MG63 (cell line): ENCODE measurements around the gene HGS. TPM values are rescaled to one million over a fixed set of nuclear protein-coding genes. Genes with fewer than 3 reads are reported as not detected.

ENCODE experiments used
- DNase-seq: peaks from one replicate; pipeline ENCODE4 v3.0.0-alpha.2; 2020
- H3K27me3 ChIP-seq: fragments of 250-450 bp; sonication (Bioruptor Pico); 2 replicates; pipeline ENCODE4 v1.5.1; 2020; ENCODE audit warnings: mild to moderate bottlenecking, moderate library complexity
- H3K36me3 ChIP-seq: fragments of 250-450 bp; sonication (Bioruptor Pico); 2 replicates; pipeline ENCODE4 v1.5.1; 2020; ENCODE audit warnings: mild to moderate bottlenecking, moderate library complexity
- H3K4me3 ChIP-seq: fragments of 250-450 bp; sonication (Bioruptor Pico); 2 replicates; pipeline ENCODE4 v1.5.1; 2020; ENCODE audit warnings: mild to moderate bottlenecking, moderate library complexity
- H3K9me3 ChIP-seq: fragments of 250-450 bp; sonication (Bioruptor Pico); 2 replicates; pipeline ENCODE4 v1.5.1; 2020; ENCODE audit warnings: mild to moderate bottlenecking, moderate library complexity
- total RNA-seq: library from RNA; depleted of rRNA; stranded (reverse); fragments of >200 nt; shearing (Covaris generic); gene quantifications from 2 replicates; pipeline ENCODE4 v1.2.3, GENCODE V29; 2014; ENCODE audit warnings: low replicate concordance

Gene HGS
- total RNA-seq, 1 experiment from 2014 or later: 116 TPM

DNA sequence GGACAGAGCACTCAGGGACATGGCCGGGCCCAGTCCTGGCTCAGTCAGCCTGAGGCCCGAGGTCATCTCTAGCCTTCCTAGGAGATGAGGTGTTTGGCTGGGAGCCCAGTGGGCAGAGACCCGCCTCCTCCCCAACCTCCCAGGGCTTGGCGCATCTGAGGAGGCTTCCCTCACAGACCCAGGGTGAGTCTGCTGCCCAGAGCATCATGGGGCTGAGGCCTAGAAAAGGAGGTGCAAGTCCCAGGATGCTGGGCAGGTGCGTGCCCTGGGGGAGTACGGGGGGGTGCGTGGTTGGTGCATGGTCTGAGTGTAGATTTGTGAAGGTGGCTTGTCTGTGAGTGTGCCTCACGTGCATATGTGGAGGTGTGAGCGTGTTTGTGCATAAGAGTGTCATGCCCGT, 32.1 kb upstream of the HGS start:
- no peak overlapping the region for H3K4me3 ChIP-seq
- H3K36me3 ChIP-seq: no peaks in the 10 kb centered on the region
- DNase-seq: peak; percentile 94
- H3K27me3 ChIP-seq: no peaks in the 10 kb centered on the region
- peaks cover 6% of the 10 kb centered on the region; the same call in 1 of the 2 replicates for H3K9me3 ChIP-seq

- no peak for DNase-seq
- peaks cover 6% of the 10 kb centered on the region; the same call in 1 of the 2 replicates for H3K9me3 ChIP-seq
- H3K27me3 ChIP-seq: no peaks in the 10 kb centered on the region
- H3K36me3 ChIP-seq: no peaks in the 10 kb centered on the region
- no peak overlapping the region for H3K4me3 ChIP-seq
Measured at GRCh38 chr17:81652906-81653771, 30.7 kb upstream of the HGS start.

GRCh38 chr17:81655378-81656117, 28.3 kb upstream of the HGS start:
- no peaks in the 10 kb centered on the region for H3K36me3 ChIP-seq
- no peak for DNase-seq
- no peaks in the 10 kb centered on the region for H3K9me3 ChIP-seq
- H3K27me3 ChIP-seq: no peaks in the 10 kb centered on the region
- no peak overlapping the region for H3K4me3 ChIP-seq

- H3K9me3 ChIP-seq: no peaks in the 10 kb centered on the region
- DNase-seq: no peak
- H3K4me3 ChIP-seq: no peak within 1 kb of the TSS
- H3K36me3 ChIP-seq: no peaks in the 10 kb centered on the region
- H3K27me3 ChIP-seq: no peaks in the 10 kb centered on the region
Measured at GRCh38 chr17:81656118-81656743, 27.6 kb upstream of the HGS start, which contains the start of gene PDE6G. Gene PDE6G, minus strand, starts transcription at chr17:81656542. Its CDS starts 3,237 bp downstream, at chr17:81653305.

DNA sequence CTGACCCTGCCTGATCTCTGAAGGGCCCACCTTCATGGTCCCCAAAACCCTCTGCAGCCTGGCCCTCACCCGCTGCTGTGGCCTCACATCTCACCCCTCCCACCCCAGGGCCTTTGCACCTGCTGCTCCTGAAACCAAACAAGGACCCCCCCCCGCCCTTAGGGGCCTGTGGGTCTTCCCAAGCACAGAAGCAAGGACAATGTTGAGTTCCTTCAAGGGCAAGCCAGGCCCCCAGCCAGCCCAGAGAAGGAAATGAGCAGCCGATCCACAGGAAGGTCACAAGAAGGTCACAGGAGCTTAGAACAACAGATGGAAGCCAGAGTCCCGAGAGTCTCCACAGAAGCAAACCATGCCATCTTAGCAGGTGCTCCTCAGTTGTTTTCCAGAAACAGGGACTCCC, 27.0 kb upstream of the HGS start:
- Histone ChIP-seq H3K4me3 (no peak overlapping the region), H3K36me3 (no peaks in the 10 kb centered on the region), H3K27me3 (no peaks in the 10 kb centered on the region), H3K9me3 (no peaks in the 10 kb centered on the region)
- no peak for DNase-seq

GRCh38 chr17:81659038-81659437, 24.8 kb upstream of the HGS start:
- peaks cover 1% of the 10 kb centered on the region; the same call in 1 of the 2 replicates for H3K36me3 ChIP-seq
- no peaks in the 10 kb centered on the region for H3K27me3 ChIP-seq
- no peak for DNase-seq
- H3K9me3 ChIP-seq: no peaks in the 10 kb centered on the region
- no peak overlapping the region for H3K4me3 ChIP-seq

DNA sequence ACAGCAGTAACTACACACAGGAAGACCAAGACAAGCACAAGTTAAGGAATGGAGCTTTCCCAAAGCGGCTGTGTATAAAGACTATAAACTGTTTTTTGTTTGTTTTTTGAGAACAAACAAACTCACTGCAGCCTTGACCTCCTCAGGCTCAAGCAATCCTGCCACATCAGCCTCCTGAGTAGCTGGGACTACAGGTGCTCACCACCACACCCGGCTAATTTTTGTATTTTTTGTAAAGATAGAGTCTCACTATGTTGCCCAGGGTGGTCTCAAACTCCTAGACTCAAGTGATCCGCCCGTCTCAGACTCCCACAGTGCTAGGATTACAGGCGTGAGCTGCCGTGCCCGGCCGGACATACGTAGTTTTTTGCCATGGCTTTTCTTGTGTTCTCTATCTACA, 23.4 kb upstream of the HGS start:
- no peak for DNase-seq
- Histone ChIP-seq H3K9me3 (no peaks in the 10 kb centered on the region), H3K36me3 (peaks cover 14% of the 10 kb centered on the region), H3K27me3 (no peaks in the 10 kb centered on the region), H3K4me3 (no peak overlapping the region)

GRCh38 chr17:81662002-81662401, 21.8 kb upstream of the HGS start:
- no peak for DNase-seq
- Histone ChIP-seq H3K4me3 (no peak overlapping the region), H3K9me3 (no peaks in the 10 kb centered on the region), H3K36me3 (peaks cover 16% of the 10 kb centered on the region), H3K27me3 (no peaks in the 10 kb centered on the region)

- H3K4me3 ChIP-seq: no peak overlapping the region
- no peaks in the 10 kb centered on the region for H3K27me3 ChIP-seq
- DNase-seq: peak; percentile 24
- H3K9me3 ChIP-seq: no peaks in the 10 kb centered on the region
- peaks cover 33% of the 10 kb centered on the region for H3K36me3 ChIP-seq
Measured at GRCh38 chr17:81664051-81664470, 19.8 kb upstream of the HGS start.

DNA sequence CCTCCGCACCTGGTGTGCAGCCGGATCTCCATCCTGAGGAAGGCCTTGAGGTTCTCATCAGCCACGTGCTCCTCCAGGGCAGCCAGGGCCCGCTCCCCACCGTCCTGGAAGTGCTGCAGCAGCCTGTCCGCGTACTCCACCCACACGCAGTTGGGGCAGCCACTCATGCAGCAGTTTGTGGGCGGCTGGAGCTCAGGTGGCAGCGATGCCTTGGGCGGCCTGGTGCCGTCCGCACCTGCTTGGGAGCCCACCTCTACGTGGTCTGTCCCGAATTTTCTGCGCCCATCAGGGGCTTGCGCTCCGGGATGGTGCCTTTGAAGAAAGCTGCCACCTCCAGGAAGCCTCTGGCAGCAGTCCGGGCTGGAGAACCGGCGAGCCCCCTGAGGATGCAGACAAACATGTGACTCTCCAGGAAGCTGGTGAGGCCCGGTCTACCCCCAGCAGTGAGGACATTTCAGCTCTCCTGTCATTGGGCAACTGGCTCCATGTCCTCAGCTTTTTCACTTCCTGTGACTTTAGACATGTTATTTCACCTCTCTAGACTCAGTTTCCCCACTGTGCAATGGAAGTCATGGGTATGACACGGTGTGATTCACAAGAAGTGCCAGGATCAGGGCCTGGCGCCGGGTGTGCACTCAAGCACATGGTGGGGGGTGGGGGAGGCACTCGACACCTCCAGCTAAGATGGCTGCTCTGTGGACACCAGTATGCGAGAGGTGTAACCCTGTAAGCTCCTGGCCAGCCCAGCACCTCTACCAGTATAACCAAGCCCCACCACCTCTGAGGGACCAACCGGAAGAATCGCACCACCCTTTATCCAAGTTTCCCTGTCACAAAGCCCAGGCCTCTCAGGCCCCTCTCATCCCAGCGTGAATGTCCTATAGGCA, 18.4 kb upstream of the HGS start:
- no peaks in the 10 kb centered on the region for H3K27me3 ChIP-seq
- peaks cover 47% of the 10 kb centered on the region for H3K36me3 ChIP-seq
- no peaks in the 10 kb centered on the region for H3K9me3 ChIP-seq
- DNase-seq: peak; percentile 48
- H3K4me3 ChIP-seq: peak overlapping the region; percentile 90

GRCh38 chr17:81666092-81666341, 17.8 kb upstream of the HGS start:
- Histone ChIP-seq H3K4me3 (peak overlapping the region; percentile 90), H3K9me3 (no peaks in the 10 kb centered on the region), H3K36me3 (peaks cover 51% of the 10 kb centered on the region), H3K27me3 (no peaks in the 10 kb centered on the region)
- DNase-seq: no peak

DNA sequence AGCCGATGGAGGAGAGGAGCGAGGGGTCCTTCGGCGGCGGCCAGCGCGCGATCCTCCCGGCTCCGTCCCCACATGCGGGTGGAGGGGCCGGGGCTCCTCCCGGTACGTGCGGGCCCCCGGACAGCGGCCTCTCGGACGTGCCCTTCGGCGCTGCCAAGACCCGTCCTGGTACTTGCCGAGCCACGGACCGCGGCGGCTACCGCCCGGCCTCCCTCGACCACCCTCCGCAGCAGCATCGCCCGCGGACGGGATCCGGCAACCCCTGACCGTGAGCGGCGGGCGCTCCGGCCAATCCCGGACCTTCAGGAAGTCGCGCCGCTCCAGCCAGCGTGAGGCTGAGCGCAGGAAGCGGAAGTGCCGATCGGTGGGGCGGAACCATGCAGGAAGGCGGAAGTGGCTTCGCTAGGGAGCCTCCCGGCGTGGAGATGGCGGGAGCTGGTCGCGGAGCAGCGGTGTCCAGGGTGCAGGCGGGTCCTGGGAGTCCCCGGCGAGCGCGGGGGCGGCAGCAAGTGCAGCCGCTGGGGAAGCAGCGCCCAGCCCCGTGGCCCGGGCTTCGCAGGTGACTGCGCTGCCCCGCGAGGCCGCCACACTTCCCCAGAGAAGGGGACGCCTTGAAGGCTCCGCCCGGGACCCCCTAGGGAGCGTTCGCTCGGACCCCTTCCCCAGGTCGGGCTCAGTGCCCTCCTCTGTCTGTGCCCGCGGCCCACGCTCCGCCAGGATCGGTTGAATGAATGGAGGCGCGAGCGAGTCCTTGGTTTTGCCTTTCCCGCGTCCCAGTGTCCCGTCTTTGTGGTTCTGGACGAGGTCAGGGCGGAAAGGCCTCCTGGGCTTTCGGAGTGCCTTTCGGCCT, 17.2 kb upstream of the HGS start, which contains the start of the genes CCDC137 and OXLD1:
CCDC137 (plus strand) TSS at position 396 of the 850 bp plus-strand sequence; CDS start at position 426, 30 bp downstream.
OXLD1 (minus strand) TSS at position 264 of the 850 bp plus-strand sequence; CDS start at position 236, 28 bp downstream.
- DNase-seq: peak; percentile 99
- Histone ChIP-seq H3K36me3 (peaks cover 56% of the 10 kb centered on the region), H3K27me3 (no peaks in the 10 kb centered on the region), H3K4me3 (peak within 1 kb of the TSS; percentile 90), H3K9me3 (no peaks in the 10 kb centered on the region)

DNA sequence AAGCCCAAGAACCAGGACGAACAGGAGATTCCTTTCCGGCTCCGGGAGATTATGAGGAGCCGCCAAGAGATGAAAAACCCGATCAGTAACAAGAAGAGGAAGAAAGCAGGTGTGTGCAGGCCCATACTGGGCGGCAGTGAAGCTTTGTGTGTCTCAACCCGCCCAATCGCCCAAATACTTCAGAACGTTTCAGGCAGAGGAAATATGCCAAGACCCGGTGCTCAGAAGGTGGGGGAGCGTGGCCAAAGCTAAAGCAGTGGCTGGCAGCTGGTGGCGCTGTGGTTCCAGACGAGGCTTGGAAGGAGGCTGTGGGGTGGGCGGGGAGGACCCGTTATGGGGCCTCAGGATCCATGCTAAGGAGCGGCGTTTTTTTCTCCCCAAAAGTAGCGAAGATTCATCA, 16.1 kb upstream of the HGS start:
- H3K4me3 ChIP-seq: peak overlapping the region; percentile 90
- no peak for DNase-seq
- peaks cover 67% of the 10 kb centered on the region for H3K36me3 ChIP-seq
- H3K27me3 ChIP-seq: no peaks in the 10 kb centered on the region
- no peaks in the 10 kb centered on the region for H3K9me3 ChIP-seq

DNA sequence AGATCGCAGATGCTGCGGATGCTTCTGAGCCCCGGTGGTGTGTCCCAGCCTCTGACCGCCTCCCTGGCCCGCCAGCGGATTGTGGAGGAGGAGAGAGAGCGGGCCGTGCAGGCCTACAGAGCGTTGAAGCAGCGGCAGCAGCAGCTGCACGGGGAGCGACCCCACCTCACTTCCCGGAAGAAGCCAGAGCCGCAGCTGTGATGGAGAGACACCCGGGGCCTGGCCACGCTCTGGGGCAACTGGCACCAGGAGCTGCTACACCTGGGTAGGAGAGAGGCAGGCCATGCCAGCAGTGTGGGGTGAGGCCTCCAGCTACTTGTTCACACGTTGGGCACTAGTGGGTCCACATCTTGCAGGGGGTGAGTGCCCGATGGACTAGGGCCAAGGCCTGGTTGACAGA, 11.3 kb upstream of the HGS start:
- peaks cover 68% of the 10 kb centered on the region for H3K36me3 ChIP-seq
- no peak overlapping the region for H3K4me3 ChIP-seq
- DNase-seq: no peak
- H3K9me3 ChIP-seq: no peaks in the 10 kb centered on the region
- no peaks in the 10 kb centered on the region for H3K27me3 ChIP-seq

DNA sequence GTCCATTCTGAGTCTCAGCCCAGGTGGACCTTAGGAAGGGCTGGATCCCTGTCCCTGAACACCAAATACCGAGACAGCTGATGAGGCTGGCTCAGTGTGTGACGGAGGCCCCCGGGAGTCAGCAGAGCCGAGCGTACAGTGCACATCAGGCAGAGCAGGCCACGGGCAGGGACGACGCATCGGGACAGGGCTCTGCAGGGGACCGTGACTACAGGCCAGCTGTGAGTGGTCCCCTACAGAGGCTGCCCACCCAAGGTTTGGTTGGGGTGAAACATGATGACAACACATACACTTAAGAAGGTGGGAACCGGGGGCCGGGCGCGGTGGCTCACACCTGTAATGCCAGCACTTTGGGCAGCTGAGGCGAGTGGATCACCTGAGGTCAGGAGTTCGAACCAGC, 10.9 kb upstream of the HGS start:
- no peak for DNase-seq
- no peaks in the 10 kb centered on the region for H3K27me3 ChIP-seq
- no peak overlapping the region for H3K4me3 ChIP-seq
- H3K9me3 ChIP-seq: no peaks in the 10 kb centered on the region
- peaks cover 64% of the 10 kb centered on the region for H3K36me3 ChIP-seq
